Effector CD4-positive, alpha-beta T cell (primary cell): ENCODE data around the gene SEMA3A.
"Not testable (repeated sequence)": the region's sequence is repeated elsewhere in the genome, so short reads cannot be mapped to it uniquely, and the experiment has no call there.

Experiments
- DNase-seq: peaks from one replicate; pipeline ENCODE4 v3.0.0-alpha.2; 2020

SEMA3A gene

DNA sequence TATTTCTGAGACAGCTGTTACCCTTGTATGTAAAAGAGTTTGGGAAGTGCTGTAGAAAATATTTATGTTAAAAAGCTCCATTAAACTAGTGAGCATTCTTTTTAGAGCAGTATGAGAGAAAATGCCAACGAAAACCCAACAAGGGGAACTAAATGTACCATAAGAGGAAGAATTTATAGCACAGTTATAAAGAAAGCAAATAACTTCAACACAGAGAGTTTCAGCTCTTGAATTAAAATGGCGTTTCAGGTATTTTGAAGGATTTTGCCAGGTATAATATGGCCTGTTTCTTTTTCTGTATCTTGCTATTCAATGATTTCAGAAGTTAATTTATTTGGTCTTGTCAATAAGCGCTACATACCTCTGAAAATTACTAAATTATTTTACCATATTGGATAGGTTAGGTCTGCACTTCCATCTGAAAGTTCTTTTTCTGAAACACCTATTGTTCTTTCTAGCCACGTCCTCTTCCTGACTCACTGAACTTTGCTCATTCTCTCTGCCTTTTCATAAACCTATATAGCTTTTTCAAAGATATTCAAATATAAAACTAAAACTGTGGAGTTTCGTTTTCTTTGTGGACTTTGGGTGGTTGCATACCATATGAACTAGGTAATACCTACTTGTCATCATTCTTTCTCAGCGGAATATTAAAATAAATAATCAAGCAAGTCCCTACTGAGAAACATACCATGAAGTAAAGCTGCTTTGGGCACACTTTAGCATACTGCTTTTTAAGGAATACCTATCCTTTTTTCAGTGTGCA lies 136.1 kb downstream of the SEMA3A start:
- no peak for DNase-seq

DNA sequence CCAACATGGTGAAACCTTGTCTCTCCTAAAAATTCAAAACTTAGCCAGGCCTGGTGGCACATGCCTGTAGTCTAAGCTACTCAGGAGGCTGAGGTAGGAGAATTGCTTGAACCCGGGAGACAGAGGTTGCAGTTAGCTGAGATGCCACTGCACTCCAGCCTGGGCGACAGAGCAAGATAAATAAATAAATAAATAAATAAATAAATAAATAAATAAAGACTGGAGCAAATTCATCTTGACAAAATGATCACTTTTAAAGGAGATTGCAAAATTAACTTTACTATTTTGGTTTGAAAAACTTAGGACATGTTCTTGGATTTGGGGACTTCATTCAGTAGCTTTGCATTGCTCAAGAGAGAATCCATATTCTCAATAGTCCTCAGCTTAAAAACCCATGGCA lies 137.0 kb downstream of the SEMA3A start:
- DNase-seq = no peak

DNA sequence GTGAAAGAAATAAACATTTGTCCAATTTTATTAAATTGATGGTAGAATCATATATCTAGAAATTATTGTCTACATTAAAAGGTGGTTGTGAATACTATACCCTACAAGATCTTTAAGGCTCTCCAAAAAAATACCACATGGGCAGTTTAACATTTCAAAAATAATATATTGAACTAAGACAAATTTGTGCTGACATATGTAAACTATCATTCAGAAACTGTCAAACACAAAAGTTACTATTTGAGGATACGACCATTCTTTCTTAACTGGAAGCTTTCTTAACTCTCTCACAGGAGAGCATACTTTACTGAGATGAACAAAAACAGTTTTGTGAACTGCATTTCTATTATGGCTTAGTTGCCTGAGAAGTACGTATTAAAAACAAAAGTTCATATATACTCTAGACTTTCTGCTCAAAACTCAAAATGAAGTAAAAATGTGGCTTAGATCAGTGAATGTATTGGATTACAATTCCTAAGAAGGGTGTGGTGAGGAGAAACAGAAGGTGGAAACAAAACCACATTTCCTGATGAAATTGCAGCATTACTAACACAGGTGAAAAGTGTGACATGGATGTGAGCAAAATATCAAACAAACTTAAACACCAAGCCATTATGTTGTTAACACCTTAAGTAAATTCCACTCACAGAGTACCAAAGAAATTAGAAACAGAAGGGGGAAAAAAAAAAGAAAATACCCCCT lies 138.5 kb downstream of the SEMA3A start:
- DNase-seq = no peak

DNA sequence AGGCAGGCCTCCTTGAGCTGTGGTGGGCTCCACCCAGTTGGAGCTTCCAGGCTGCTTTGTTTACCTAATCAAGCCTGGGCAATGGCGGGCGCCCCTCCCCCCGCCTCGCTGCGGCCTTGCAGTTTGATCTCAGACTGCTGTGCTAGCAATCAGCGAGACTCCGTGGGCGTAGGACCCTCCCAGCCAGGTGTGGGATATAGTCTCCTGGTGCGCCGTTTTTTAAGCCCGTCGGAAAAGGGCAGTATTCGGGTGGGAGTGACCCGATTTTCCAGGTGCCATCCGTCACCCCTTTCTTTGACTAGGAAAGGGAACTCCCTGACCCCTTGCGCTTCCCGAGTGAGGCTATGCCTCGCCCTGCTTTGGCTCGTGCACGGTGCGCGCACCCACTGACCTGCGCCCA lies 139.4 kb downstream of the SEMA3A start:
- not testable (repeated sequence) for DNase-seq

DNA sequence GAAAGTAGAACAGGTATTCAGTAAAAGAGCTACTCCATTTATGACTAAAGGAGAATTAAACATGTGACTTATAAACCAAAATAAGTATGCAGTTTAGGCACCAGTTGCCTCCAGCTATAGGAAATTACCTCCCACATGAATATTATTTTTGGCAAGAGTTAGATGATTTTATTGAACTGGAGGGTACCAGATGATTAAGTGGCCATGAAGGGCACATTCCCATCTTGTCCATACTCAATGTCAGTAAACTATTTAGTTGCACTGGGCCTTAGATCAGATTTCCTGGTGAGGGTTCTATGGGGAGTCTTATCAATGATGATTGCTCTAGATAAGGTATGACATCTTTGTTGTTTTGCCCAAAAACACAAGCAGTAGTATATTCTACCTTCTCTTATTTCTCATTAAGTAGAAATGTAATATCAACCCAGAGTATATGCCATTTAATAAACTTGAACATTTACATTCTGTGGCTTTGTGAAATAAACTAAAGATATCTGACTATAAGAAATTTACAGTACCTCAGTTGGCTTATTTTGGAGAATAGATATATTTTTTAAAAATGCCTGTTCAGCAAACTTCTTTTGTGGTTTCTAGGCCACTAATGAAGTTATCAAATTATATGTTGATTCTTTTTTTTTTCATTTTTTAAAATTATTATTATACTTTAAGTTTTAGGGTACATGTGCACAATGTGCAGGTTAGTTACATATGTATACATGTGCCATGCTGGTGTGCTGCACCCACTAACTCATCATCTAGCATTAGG lies 145.3 kb downstream of the SEMA3A start:
- DNase-seq = no peak

DNA sequence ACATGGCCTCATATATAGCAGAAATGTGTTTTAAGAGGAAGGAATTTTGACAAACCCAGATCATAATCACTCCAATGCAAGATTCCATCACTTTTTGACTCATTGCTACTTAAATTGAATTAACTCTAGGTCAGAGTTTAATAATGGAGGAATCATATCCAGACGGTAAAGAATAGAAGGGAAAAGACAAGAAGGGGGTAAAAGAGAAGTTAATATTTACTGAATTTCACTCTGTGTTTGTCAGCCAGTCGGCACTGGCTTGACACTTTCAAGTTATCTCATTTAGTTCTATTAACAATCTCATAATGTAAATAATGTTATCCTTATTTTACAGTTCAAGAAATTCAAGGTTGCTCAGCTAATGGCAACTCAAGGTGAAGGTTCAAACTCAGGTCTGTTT lies 147.5 kb downstream of the SEMA3A start:
- DNase-seq = no peak

DNA sequence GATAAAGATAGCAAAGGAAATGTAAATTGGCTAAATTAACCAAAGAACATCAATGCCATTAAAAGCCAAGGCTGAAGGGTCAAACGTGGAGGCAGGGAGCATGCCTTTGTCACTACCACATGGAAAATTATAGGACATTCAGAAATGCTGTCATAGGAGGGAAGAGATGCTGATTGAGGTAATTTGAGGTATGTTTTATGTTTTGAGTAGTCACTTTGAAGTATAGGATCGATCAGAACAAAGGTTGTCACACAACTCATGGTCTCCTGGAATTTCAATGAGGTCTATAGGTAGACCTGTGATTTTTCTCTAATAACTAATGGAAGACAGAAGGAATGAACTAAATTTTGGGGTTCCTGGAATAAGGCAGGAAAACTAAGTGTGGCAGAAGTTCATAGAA lies 149.8 kb downstream of the SEMA3A start:
- DNase-seq = no peak

DNA sequence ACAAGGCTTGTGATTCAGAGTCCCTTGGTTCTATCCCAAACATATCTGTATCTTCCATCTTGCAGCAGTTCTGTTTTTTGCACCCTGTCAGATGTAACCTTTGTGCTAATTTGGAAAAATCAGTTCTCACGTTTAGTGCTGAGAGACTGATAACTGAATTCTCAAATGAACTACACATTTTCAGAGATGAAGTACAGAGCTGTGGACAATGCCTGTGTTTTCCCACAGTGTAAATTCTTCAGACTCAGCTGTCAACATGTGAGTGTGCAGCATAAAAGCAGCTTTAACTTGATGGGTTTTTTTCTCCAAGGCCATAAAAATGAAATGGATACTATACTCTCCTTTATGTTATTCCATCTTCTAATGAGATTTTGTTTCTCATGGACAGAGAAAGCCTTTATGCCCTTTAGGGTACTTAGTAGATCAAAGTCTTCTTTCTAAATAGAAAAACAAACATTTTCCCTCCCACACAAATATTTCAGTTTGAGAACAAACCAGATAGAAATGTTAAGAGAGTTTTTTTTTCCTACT lies 150.9 kb downstream of the SEMA3A start:
- no peak for DNase-seq

DNA sequence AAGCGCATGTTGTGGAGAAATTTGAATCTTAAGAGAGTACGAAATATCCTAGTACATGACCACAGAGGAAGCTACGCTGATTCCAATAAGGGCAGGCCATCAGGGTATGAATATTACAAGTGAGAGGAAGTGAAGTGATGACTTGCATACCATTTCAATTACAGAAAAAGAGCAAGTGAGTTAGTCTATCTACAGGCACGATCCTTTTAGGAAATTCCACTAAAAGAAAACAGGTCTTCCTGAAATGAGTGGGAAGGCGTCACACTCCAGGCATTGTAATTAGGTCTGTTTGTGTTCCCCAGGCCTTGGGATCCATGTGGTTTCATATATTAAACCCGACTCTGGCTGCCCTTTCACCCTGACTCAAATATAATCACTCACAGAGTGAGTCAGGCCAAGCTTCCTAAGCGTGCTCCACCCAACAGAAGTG lies 152.5 kb downstream of the SEMA3A start:
- no peak for DNase-seq

DNA sequence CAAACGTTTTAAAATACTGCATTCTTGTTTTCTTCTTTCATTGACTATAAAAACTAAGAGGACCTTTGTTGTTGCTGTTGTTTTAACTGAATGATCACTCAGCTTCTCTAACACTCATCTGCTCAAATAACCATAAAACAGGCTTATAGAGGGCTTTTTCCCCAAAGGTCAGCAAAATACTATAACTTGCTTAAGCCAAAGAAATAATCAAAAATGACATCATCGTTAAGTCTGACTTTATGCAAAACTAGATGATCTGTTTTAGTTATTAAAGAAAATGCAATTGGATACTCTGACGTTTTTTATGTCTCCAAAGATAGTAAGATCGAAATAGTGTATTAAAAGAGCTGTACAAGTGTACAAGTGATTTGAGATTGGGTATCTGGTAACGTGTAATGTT lies 152.9 kb downstream of the SEMA3A start:
- DNase-seq = no peak

DNA sequence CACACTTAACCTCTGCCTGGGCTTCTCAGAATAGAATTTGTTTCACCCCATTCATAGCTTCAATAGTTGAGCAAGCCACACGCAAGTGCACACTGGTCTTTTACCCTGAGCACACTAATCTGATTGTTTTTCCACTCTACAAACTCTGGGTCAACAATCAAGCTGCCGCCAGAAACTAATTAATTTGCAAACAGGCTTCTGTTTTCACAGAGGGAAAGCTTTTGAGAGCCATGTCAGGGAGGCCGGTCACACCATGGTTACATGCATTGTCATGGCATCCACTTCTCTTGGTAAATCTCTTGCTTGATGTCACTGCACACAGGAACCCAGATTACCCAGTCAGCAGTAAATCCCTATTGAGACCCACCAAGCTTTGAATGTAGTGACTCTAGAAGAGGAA lies 154.2 kb downstream of the SEMA3A start:
- no peak for DNase-seq

DNA sequence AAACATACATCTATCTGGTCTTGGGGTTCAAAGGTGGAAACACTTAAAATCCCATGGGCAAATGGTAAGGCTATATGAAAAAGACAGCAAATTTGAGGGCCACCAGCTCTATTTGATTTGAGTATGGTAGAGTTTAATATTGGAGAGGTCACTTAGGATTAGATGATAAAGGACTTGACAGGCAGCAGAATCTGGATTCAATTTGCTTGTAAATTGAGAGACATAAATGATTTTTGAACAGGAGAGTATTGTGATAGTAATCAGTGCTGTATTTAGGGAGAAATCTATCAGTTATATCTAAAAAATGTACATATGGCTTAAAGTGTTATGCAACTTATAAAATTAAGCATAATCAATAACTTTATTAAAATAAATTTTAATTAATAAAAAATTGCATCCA lies 155.2 kb downstream of the SEMA3A start:
- no peak for DNase-seq

DNA sequence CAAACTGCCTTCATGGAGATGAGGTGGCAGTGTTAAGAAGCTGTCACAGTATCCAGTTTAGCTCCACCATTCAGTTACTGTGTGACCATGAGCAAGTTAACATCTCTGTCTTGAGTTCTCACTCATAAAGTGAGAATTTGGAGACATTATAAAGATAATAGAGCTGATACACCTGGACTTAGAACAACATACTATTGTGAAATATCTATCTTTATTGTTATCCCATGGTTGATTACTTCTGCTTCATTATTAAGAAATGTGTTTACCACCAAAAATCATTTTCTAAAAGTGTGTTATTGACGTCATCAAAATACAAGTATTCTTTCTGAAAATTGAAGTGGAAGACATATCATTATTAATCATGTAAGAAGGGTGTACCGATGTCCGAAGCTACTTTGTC lies 166.9 kb downstream of the SEMA3A start:
- no peak for DNase-seq

DNA sequence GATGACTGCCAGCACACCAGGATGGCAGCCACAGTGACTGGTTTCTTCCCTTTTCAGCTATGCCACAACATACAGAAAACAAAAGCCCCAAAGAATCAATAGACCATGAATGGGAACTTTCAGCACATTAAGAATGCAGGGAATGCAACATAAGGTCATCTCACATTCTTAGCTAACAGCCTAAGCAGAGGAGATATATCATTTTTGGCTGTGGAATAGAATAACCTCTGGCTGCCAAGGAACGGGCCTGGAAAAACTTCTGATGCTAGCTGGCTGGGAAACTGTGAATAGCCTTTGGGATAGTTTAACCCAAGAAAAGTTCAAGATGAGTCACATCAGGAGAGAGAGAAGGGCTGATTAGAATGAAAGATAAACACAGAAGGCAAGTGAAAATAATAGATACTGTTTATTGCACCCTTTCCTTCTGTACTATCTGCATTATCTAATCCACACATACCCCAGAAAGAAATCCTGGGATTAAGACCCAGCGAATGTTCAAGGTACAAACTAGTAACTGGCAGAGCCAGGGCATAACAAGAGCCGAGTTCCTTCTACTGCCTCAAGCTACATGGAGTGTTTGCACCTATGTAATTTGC lies 169.2 kb downstream of the SEMA3A start:
- no peak for DNase-seq

DNA sequence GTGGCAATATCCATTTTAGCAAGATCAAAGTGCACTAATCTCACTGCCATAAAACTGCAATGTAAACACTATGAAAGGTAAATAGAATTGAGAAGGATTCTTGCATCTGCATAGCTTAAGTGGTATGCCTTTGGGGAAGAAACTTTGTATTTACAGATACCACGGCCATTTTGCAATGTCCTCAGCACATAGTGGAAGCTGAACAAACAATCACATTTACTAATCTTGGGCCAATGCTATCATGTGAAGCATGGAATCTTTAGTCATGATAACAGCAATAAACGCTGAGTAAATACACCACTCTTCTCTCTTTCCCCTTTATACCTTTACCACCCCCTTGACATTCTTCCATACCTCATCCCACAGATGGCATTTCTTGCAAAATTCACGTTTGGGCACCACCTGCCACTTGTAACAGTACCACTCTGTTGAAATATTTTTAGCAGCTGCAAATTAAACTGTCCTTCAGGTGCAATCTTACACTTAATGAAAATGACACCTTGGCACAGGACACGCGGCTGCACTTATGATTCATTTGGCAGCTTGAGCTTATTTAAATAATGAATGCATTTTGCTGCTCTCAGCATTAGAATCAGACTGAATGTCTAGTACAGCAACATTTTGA lies 171.8 kb downstream of the SEMA3A start:
- no peak for DNase-seq

DNA sequence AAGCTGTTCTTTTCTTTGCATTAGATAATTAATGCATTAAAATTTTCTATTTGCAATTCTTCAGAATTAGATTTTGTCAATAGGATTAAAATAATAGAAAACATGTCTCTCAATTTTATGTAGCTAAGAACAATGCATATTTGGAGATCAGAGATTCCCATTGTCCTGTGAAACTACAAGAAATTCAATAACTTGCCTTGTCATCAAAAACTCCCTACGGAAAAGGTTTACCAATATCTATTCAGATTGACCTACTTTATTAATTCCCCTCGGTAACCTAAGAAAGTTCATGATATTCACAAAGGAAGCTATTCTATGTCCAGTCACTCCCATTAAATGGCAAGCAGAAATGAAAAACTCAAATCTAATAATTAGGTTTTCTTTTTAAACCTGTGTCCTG lies 172.6 kb downstream of the SEMA3A start:
- DNase-seq = no peak

DNA sequence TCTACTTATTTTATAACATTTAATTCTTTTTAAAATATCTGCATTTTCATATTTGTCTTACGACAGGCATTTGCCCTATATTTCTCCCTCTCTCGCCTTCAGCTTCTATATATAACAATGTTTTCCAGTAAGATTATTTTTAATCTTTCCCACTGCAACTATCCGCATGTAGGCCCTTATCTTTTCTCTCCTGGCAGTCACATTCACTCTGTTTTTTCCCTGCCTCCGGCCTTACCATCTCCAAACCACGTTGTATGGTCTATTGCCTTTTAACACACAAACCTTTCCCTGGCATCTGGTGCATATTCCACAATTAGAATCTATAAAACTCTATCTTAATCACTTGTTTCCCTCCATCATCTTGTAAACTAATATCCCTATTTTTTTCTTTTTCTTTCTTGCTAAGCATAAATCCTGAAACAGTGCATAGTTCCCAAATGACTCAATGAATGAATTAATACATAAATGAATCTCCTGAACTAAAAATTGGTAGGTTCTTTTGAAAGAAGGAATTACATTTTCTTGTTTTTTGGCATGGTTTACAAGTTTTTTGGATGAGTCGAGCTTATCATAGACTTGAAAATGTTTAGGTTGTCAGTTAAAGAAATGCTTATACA lies 173.2 kb downstream of the SEMA3A start:
- DNase-seq = no peak

DNA sequence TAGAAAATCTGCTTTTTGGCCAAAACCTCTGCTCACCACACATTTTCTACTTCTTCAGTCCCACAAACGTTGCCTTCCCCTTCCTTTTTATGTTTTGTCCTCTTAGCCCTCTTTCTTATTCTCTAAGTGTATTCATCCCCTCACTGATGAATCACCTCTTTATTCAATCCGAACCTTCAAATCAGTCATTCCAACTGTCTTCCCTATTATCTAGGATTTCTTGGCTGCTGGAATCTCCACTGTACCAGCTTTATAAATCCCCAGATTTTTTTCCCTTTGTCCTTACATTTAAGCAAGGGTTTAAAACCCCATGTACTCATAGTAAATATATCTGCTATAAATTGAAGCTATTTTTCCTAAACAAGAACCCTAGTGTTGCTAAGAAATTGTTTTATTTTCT lies 176.9 kb downstream of the SEMA3A start:
- no peak for DNase-seq

DNA sequence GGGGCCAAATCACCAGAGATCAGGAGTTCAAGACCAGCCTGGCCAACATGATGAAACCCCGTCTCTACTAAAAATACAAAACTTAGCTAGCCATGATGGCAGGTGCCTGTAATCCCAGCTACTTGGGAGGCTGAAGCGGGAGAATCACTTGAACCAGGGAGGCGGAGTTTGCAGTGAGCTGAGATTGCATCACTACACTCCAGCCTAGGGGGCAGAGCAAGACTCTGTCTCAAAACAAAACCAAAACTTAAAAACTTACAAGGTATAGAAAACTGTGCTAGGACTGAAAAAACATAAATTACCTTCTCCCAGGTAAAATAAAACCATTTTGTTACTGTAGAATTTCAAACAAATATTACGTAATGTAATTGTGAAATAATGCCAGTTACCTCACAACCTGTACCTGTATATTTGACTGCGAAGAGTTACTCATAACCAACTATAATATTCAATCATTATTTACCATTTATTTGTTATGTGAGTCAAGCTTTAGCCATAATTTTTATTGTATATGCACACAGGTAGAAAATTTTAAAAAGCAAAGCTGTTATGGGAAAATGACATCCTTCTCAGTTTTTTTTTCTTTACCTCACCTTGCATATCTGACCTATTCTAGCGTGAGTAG lies 180.9 kb downstream of the SEMA3A start:
- no peak for DNase-seq

DNA sequence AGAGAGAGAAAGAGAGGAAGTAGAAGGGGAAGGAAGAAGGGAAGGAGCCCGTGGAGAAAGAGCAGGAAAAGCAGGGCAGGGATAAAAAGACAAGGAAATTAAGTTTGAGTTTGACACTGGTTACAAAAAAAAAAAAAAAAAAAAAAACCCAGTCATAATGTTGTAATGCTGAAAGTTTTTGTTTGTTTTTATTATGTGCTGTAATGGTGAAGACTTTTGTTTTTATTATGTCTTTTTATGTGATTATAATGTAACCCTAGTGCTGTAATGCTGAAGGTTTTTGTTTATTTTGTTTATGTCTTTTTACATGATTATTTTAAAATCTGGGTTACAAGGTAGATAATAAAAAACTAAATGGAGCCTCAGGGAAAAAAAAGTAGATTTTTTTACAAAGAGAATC lies 184.8 kb downstream of the SEMA3A start:
- no peak for DNase-seq

DNA sequence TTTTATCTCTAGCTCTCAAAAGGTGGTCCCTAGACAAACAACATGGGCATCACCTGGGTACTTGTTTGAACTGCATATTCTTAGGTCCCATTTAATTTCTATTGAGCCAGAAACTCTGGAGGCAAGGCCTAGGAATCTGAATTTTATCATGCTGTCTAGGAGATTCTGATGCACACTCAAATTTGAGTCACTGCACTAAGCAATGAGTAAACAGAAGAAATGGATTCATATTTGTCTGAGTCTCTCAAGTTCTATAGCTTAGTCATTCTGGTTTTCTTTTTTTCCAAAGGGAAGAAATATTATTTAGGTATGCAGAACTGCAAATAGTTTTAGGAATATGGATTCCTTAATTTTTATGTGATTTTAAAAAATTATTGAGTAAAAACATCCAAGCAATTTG lies 185.5 kb downstream of the SEMA3A start:
- DNase-seq = no peak

DNA sequence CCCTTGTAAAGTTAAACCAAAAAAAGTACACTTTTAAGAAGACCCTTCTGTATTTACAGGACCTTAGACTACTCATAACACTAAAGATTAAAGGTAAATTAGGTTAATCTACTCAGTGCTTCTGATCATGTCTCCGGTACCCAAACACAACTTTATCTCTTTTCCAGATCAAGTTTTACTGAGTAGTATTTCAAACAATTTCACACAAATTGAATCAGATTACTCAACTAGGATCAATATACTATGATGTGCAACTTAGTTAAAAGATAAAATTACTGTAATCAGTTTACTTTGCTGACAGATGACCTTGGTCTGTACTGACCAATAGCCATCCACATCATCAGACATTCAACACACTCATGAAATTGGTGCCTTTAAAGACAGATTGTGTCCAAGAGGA lies 191.4 kb downstream of the SEMA3A start:
- DNase-seq = no peak
